Neural progenitor cell (in vitro differentiated cells): ENCODE results near the gene TTC38. TPM values are rescaled to one million over a fixed set of nuclear protein-coding genes. Genes with fewer than 3 reads are reported as not detected.

Experiments used
- DNase-seq: peaks from one replicate; pipeline ENCODE4 v3.0.0-alpha.2; 2016; ENCODE audit warnings: low spot score
- H2AFZ ChIP-seq: fragments of 200-600 bp; sonication (generic); replicated peaks from 2 replicates; pipeline ENCODE4 v1.6.1; 2016; ENCODE audit warnings: antibody characterized with exemption
- H3F3A ChIP-seq: fragments of 200-600 bp; sonication (generic); 2 replicates; pipeline ENCODE4 v1.6.1; 2016; ENCODE audit warnings: antibody characterized with exemption, low read depth
- H3K27ac ChIP-seq: fragments of 200-600 bp; sonication (generic); 2 replicates; pipeline ENCODE4 v1.5.1; 2016; ENCODE audit warnings: mild to moderate bottlenecking
- H3K27me3 ChIP-seq: fragments of 200-600 bp; sonication (generic); 2 replicates; pipeline ENCODE4 v1.6.1; 2016; ENCODE audit warnings: mild to moderate bottlenecking, moderate library complexity
- H3K36me3 ChIP-seq: fragments of 200-600 bp; sonication (generic); 2 replicates; pipeline ENCODE4 v1.5.1; 2016
- H3K4me1 ChIP-seq: fragments of 200-600 bp; sonication (generic); 2 replicates; pipeline ENCODE4 v1.6.1; 2016; ENCODE audit warnings: mixed run types
- H3K4me2 ChIP-seq: fragments of 200-600 bp; sonication (generic); 2 replicates; pipeline ENCODE4 v1.6.1; 2016
- H3K4me3 ChIP-seq: fragments of 200-600 bp; sonication (generic); 2 replicates; pipeline ENCODE4 v1.5.1; 2016
- H3K79me2 ChIP-seq: fragments of 200-600 bp; sonication (generic); 2 replicates; pipeline ENCODE4 v1.6.1; 2016; ENCODE audit warnings: low read depth
- H3K9ac ChIP-seq: fragments of 200-600 bp; sonication (generic); 2 replicates; pipeline ENCODE4 v1.6.1; 2016
- H3K9me3 ChIP-seq: fragments of 200-600 bp; sonication (generic); 2 replicates; pipeline ENCODE4 v1.5.1; 2016; ENCODE audit warnings: low read depth
- H4K20me1 ChIP-seq: fragments of 200-600 bp; sonication (generic); 2 replicates; pipeline ENCODE4 v1.6.1; 2016; ENCODE audit warnings: low read depth
- H3K27ac Mint-ChIP-seq: 3 replicates; pipeline ENCODE4 v1.8.0; 2021; ENCODE audit warnings: mixed read lengths
- H3K27me3 Mint-ChIP-seq: 2 replicates; pipeline ENCODE4 v1.8.0; 2022; ENCODE audit warnings: low read depth, mild to moderate bottlenecking, inconsistent platforms, moderate library complexity, mixed read lengths; ENCODE audit not compliant: insufficient read depth
- H3K36me3 Mint-ChIP-seq: 3 replicates; pipeline ENCODE4 v1.8.0; 2021; ENCODE audit warnings: mixed read lengths
- H3K4me1 Mint-ChIP-seq: 3 replicates; pipeline ENCODE4 v1.8.0; 2021; ENCODE audit warnings: mixed read lengths
- H3K4me3 Mint-ChIP-seq: 3 replicates; pipeline ENCODE4 v1.8.0; 2021; ENCODE audit warnings: mild to moderate bottlenecking, moderate library complexity, mixed read lengths
- H3K9me3 Mint-ChIP-seq: 3 replicates; pipeline ENCODE4 v1.8.0; 2020; ENCODE audit warnings: mixed read lengths
- CTCF ChIP-seq: fragments of 200-600 bp; sonication (generic); IDR thresholded peaks from 2 replicates; pipeline ENCODE4 v1.5.1; 2017; ENCODE audit warnings: antibody characterized with exemption, mild to moderate bottlenecking
- EZH2 ChIP-seq: fragments of 200-600 bp; sonication (generic); IDR thresholded peaks from 2 replicates; pipeline ENCODE4 v1.6.1; 2017; ENCODE audit warnings: antibody characterized with exemption, mild to moderate bottlenecking, moderate library complexity
- EZH2phosphoT487 ChIP-seq: fragments of 200-600 bp; sonication (generic); IDR thresholded peaks from 2 replicates; pipeline ENCODE4 v1.6.1; 2017; ENCODE audit warnings: antibody characterized with exemption
- total RNA-seq: library from RNA; depleted of rRNA; stranded (reverse); fragments of >200 nt; gene quantifications from 2 replicates; pipeline ENCODE4 v1.2.3, GENCODE V29; 2015; ENCODE audit warnings: low replicate concordance

The TTC38 gene
- total RNA-seq, 1 donor from 2014 or later: 41.0 TPM

GRCh38 chr22:46286941-46287872, 19.4 kb downstream of the TTC38 start:
- no peak for DNase-seq
- no peaks in the 10 kb centered on the region for H4K20me1 ChIP-seq
- no peak overlapping the region for H3K4me3 ChIP-seq
- no peaks in the 10 kb centered on the region for H3K9me3 Mint-ChIP-seq
- H3K36me3 Mint-ChIP-seq: peaks cover 6% of the 10 kb centered on the region
- H3K27ac Mint-ChIP-seq: no peak overlapping the region
- peaks cover 2% of the 10 kb centered on the region for H3K27me3 Mint-ChIP-seq
- no peaks in the 10 kb centered on the region for H3K36me3 ChIP-seq
- H3K27me3 ChIP-seq: no peaks in the 10 kb centered on the region
- no peaks in the 10 kb centered on the region for H3F3A ChIP-seq
- H2AFZ ChIP-seq: no peak overlapping the region
- no peak overlapping the region for H3K4me2 ChIP-seq
- no peak for TF ChIP-seq EZH2
- H3K9ac ChIP-seq: no peak overlapping the region
- no peaks in the 10 kb centered on the region for H3K9me3 ChIP-seq
- H3K4me1 Mint-ChIP-seq: no peaks in the 10 kb centered on the region
- H3K4me3 Mint-ChIP-seq: no peak overlapping the region
- H3K4me1 ChIP-seq: no peaks in the 10 kb centered on the region
- no peaks in the 10 kb centered on the region for H3K79me2 ChIP-seq
- no peak overlapping the region for H3K27ac ChIP-seq

GRCh38 chr22:46287873-46288751, 20.3 kb downstream of the TTC38 start:
- no peaks in the 10 kb centered on the region for H3K36me3 ChIP-seq
- H3K27me3 ChIP-seq: no peaks in the 10 kb centered on the region
- peaks cover 4% of the 10 kb centered on the region for H3K27me3 Mint-ChIP-seq
- no peak overlapping the region for H3K27ac Mint-ChIP-seq
- no peaks in the 10 kb centered on the region for H3K4me1 ChIP-seq
- no peaks in the 10 kb centered on the region for H3K9me3 ChIP-seq
- no peaks in the 10 kb centered on the region for H3K9me3 Mint-ChIP-seq
- H2AFZ ChIP-seq: no peak overlapping the region
- no peaks in the 10 kb centered on the region for H3F3A ChIP-seq
- no peak overlapping the region for H3K4me3 ChIP-seq
- H3K27ac ChIP-seq: no peak overlapping the region
- no peak overlapping the region for H3K4me3 Mint-ChIP-seq
- TF ChIP-seq CTCF (no peak), EZH2 (no peak), EZH2phosphoT487 (no peak)
- H3K36me3 Mint-ChIP-seq: peaks cover 10% of the 10 kb centered on the region
- DNase-seq: no peak
- H3K4me2 ChIP-seq: no peak overlapping the region
- H3K79me2 ChIP-seq: no peaks in the 10 kb centered on the region
- H3K9ac ChIP-seq: no peak overlapping the region
- H3K4me1 Mint-ChIP-seq: peaks cover 2% of the 10 kb centered on the region
- no peaks in the 10 kb centered on the region for H4K20me1 ChIP-seq

GRCh38 chr22:46288846-46289243, 21.0 kb downstream of the TTC38 start:
- Histone ChIP-seq H4K20me1 (no peaks in the 10 kb centered on the region), H3F3A (no peaks in the 10 kb centered on the region), H3K27me3 (no peaks in the 10 kb centered on the region), H3K79me2 (no peaks in the 10 kb centered on the region), H3K9ac (no peak overlapping the region), H3K4me3 (no peak overlapping the region), H3K9me3 (no peaks in the 10 kb centered on the region), H3K4me2 (no peak overlapping the region), H3K4me1 (no peaks in the 10 kb centered on the region), H3K27ac (no peak overlapping the region), H3K36me3 (no peaks in the 10 kb centered on the region), H2AFZ (no peak overlapping the region)
- DNase-seq: no peak
- no peaks in the 10 kb centered on the region for H3K9me3 Mint-ChIP-seq
- peaks cover 6% of the 10 kb centered on the region for H3K27me3 Mint-ChIP-seq
- TF ChIP-seq EZH2 (no peak), CTCF (no peak), EZH2phosphoT487 (no peak)
- no peak overlapping the region for H3K27ac Mint-ChIP-seq
- no peak overlapping the region for H3K4me3 Mint-ChIP-seq
- peaks cover 6% of the 10 kb centered on the region for H3K4me1 Mint-ChIP-seq
- peaks cover 10% of the 10 kb centered on the region for H3K36me3 Mint-ChIP-seq
